ENCODE results near the gene NUP35. TPM values are rescaled to one million over a fixed set of nuclear protein-coding genes. Genes with fewer than 3 reads are reported as not detected.

Gene NUP35
- total and polyA plus RNA-seq, 2 experiments from 2014 or later: 57.4 to 65.3 TPM

- Mint-ChIP-seq H3K4me3 (no peak overlapping the region), H3K27ac (no peak overlapping the region), H3K9me3 (no peaks in the 10 kb centered on the region), H3K4me1 (peaks cover 15% of the 10 kb centered on the region; the same call in 2 of the 3 replicates), H3K27me3 (ENCODE audit: insufficient read depth, low read depth, poor library complexity) (peaks cover 13% of the 10 kb centered on the region), H3K36me3 (ENCODE audit: low read depth) (peaks cover 78% of the 10 kb centered on the region)
- H3K4me1 ChIP-seq (ENCODE audit: insufficient read depth): peaks cover 26% of the 10 kb centered on the region
- peaks cover 15% of the 10 kb centered on the region; the same call in 1 of the 2 replicates for H4K20me1 ChIP-seq (replicated peaks; ENCODE audit: insufficient read depth)
- 0 out of 2 replicates have a peak, but pooled peaks cover 3% of the 10 kb centered on the region for H3K9me2 ChIP-seq (ENCODE audit: insufficient read depth)
- H3K36me3 ChIP-seq (ENCODE audit: insufficient read depth): peaks cover 24% of the 10 kb centered on the region; the same call in 1 of the 2 replicates
- H3K79me2 ChIP-seq (replicated peaks; ENCODE audit: insufficient read depth): peaks cover 25% of the 10 kb centered on the region
- ATAC-seq (no peak), DNase-seq (ENCODE audit: low spot score) (no peak)
- H3K4me2 ChIP-seq: no peak overlapping the region
- no peaks in the 10 kb centered on the region for H3K27me3 ChIP-seq (ENCODE audit: insufficient read depth)
- no peak overlapping the region for H2AFZ ChIP-seq
- no peak overlapping the region for H3K4me3 ChIP-seq
- TF ChIP-seq REST (IDR thresholded peaks at IDR 0.05; ENCODE audit: unreplicated experiment) (no peak), POLR2AphosphoS5 (IDR thresholded peaks at IDR 0.05; ENCODE audit: low read depth) (no peak), CREB1 (CRISPR knock-in tag; IDR thresholded peaks at IDR 0.05; ENCODE audit: low read depth) (no peak), CTCF (conservative IDR thresholded peaks at IDR 0.05; ENCODE audit: low read depth in 2 of 2) (no peak), ZNF114 (CRISPR knock-in tag; IDR thresholded peaks at IDR 0.05) (no peak), JUNB (IDR thresholded peaks at IDR 0.05; ENCODE audit: unreplicated experiment) (no peak), NANOG (IDR thresholded peaks at IDR 0.05; ENCODE audit: borderline replicate concordance) (no peak), ZNF462 (CRISPR knock-in tag; IDR thresholded peaks at IDR 0.05) (no peak), ETS1 (IDR thresholded peaks at IDR 0.05) (no peak), ZNF331 (CRISPR knock-in tag; IDR thresholded peaks at IDR 0.05; ENCODE audit: low read depth) (no peak), EZH2 (IDR thresholded peaks at IDR 0.05; ENCODE audit: low read depth, unreplicated experiment) (no peak), EZH2phosphoT487 (IDR thresholded peaks at IDR 0.05; ENCODE audit: unreplicated experiment) (no peak)
- no peaks in the 10 kb centered on the region for H3F3A ChIP-seq (replicated peaks; ENCODE audit: low read depth)
- H3K27ac ChIP-seq (ENCODE audit: low read depth): no peak overlapping the region
These were observed 38.1 kb downstream of the NUP35 start for GRCh38 chr2:183162362-183162761.

All from GM23338 (cell line).